KBM-7 (cell line): ENCODE results near the gene DERA.
"Not testable (repeated sequence)": the region's sequence is repeated elsewhere in the genome, so short reads cannot be mapped to it uniquely, and the experiment has no call there.

Source experiments
- DNase-seq: peaks from one replicate; pipeline ENCODE4 v3.0.0-alpha.2; 2015
- in situ Hi-C: fragments of 300-500 bp; cut with MboI; formaldehyde crosslinking; loops from 2 replicates; pipeline ENCODE4 v1.14.3; 2020; ENCODE audit warnings: low sequenced_read_pairs, low pct_unique_long_range_greater_than_20kb, mixed read lengths

The DERA gene

GRCh38 chr12:15910864-15911721 lies at the start of gene DERA:
DERA (plus strand) TSS chr12:15911332; CDS start chr12:15911384, 52 bp downstream.
- peak; percentile 88 for DNase-seq
- in situ Hi-C loops = no loop called here

GRCh38 chr12:15861404-15861803 lies 49.7 kb upstream of the DERA start:
- in situ Hi-C loops = no loop called here
- no peak for DNase-seq

- in situ Hi-C loops = no loop called here
- no peak for DNase-seq
Observed at GRCh38 chr12:15862840-15863239, 48.3 kb upstream of the DERA start.

- in situ Hi-C loops = no loop called here
- DNase-seq = no peak
Observed at GRCh38 chr12:15863372-15863771, 47.8 kb upstream of the DERA start.

GRCh38 chr12:15863984-15864383 lies 47.1 kb upstream of the DERA start:
- in situ Hi-C loops = no loop called here
- DNase-seq = peak; percentile 97

GRCh38 chr12:15868186-15868585 lies 42.9 kb upstream of the DERA start:
- in situ Hi-C loops = no loop called here
- DNase-seq = no peak

GRCh38 chr12:15873556-15873955 lies 37.6 kb upstream of the DERA start:
- no peak for DNase-seq
- in situ Hi-C loops = no loop called here

GRCh38 chr12:15874556-15875145 lies 36.5 kb upstream of the DERA start:
- in situ Hi-C loops = not testable (repeated sequence)

GRCh38 chr12:15875863-15876262 lies 35.3 kb upstream of the DERA start:
- in situ Hi-C loops = no loop called here
- DNase-seq = no peak

More at GRCh38 chr12:15874556-15875145, 36.5 kb upstream of the DERA start:
- DNase-seq = not testable (repeated sequence)

- DNase-seq = no peak
- in situ Hi-C loops = no loop called here
Observed at GRCh38 chr12:15879413-15879812, 31.7 kb upstream of the DERA start.

GRCh38 chr12:15880721-15881120 lies 30.4 kb upstream of the DERA start:
- no peak for DNase-seq
- in situ Hi-C loops = no loop called here

- in situ Hi-C loops = no loop called here
- peak; percentile 99 for DNase-seq
Observed at GRCh38 chr12:15882118-15882971, 28.8 kb upstream of the DERA start, which contains the start of gene STRAP. STRAP (plus strand) TSS chr12:15882387; CDS start chr12:15882708, 321 bp downstream.

- in situ Hi-C loops = no loop called here
- DNase-seq = no peak
Observed at GRCh38 chr12:15883536-15883935, 27.6 kb upstream of the DERA start.

- in situ Hi-C loops = no loop called here
- no peak for DNase-seq
Observed at GRCh38 chr12:15886372-15887042, 24.6 kb upstream of the DERA start.

- DNase-seq = no peak
- in situ Hi-C loops = no loop called here
Observed at GRCh38 chr12:15887043-15887817, 23.9 kb upstream of the DERA start.

- DNase-seq = no peak
- in situ Hi-C loops = no loop called here
Observed at GRCh38 chr12:15892645-15893259, 18.4 kb upstream of the DERA start.

GRCh38 chr12:15893260-15893659 lies 17.9 kb upstream of the DERA start:
- in situ Hi-C loops = no loop called here
- no peak for DNase-seq

GRCh38 chr12:15896867-15897266 lies 14.3 kb upstream of the DERA start:
- no peak for DNase-seq
- in situ Hi-C loops = no loop called here
